Hematopoietic multipotent progenitor cell treated with erythropoietin and hydrocortisone succinate and interleukin-3 and kit ligand, for 17 days (in vitro differentiated cells): ENCODE data around the gene RGS12.

Experiments used
- DNase-seq: peaks from one replicate; pipeline ENCODE4 v3.0.0-alpha.2; 2015; ENCODE audit warnings: low spot score

The RGS12 gene

DNA sequence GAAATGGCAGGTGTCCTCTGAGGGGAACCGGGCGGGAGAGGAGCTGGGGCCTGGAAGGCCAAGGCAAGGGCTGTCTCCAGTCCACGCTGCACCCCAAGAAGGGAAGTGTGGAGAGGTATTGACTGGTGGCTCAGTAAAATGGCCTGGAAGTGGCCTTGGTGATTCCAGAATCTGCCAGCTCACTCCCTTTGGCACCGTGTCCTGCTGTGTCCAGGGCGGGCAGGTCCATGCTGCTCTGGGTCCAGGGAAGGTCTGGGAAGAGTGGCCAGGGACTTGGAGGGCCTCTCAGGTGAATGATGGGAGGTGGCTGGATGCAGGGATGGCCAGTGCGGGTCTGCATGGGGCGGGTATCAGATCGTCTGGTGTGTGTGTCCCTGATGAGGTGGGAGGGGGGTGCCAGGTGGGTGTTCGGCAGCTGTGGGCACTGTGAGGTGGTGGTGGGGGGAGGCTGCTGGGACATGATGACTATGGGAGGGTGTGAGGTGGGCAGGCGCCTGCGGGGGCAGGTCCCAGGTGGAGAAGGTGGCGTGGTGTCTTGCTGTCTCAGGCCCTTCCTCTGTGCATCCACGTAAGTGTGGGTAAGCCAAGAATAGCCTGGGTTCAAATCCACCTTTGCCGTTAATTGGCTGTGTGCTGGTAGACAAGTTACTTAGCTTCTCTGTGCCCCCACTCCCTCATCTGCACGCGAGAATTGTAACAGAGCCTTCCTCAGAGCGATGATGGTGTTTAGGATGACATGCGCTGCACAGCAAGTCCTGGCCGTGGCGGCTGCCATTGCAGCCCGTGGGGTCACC, 17.7 kb downstream of the RGS12 start:
- no peak for DNase-seq

- DNase-seq = no peak
These were observed 18.2 kb downstream of the RGS12 start for GRCh38 chr4:3311095-3311372.

DNA sequence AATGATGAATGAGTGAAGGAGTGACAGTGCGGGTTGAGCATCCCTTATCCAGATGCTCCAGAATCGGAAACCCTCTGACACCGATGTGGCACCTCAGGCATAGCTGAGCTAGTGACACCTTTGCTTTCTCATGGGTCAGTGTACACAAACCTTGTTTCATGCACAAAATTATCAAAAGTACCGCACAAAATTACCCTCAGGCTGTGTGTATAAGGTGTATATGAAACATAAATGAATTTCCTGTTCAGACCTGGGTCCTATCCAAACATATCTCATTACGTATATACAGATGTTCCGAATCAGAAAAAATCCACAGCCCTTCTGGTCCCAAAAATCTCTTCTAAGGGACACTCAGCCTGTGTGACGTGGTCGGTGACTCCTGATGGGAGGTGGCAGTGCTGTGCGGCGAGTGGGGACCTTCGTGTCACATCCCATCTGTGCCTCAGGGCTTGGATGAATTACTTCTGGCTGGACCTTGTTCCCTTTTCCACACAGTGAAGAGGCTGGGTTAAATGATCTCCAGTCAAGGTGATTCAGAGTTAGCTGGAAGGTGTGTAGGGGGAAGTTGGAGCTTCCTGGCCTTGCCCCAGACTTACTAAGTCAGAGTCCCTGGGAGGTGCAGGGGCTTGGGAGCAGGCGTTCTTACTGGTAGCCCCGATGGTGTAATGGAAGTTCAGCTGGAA, 18.8 kb downstream of the RGS12 start:
- DNase-seq = no peak

DNA sequence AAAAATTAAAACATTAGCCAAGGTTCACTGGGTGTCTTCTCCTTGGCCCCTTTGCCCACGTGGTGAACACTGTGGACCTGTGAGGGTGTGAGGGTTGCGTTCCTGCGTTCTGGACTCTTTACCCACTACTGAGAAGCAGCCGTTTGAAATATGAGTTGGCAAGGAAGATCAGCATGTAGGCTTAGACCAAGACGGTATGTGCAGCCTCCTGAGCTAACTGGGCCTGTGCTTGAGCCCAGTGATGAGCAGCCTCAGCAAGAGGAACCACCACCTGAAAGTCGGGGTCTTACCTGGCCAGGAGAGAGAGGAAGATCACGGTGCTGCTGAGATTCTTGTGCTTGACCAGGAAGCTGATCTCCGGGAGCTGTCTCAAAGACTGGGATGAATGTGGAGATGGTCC, 19.5 kb downstream of the RGS12 start:
- no peak for DNase-seq

GRCh38 chr4:3313139-3313538, 20.3 kb downstream of the RGS12 start:
- DNase-seq = no peak

DNA sequence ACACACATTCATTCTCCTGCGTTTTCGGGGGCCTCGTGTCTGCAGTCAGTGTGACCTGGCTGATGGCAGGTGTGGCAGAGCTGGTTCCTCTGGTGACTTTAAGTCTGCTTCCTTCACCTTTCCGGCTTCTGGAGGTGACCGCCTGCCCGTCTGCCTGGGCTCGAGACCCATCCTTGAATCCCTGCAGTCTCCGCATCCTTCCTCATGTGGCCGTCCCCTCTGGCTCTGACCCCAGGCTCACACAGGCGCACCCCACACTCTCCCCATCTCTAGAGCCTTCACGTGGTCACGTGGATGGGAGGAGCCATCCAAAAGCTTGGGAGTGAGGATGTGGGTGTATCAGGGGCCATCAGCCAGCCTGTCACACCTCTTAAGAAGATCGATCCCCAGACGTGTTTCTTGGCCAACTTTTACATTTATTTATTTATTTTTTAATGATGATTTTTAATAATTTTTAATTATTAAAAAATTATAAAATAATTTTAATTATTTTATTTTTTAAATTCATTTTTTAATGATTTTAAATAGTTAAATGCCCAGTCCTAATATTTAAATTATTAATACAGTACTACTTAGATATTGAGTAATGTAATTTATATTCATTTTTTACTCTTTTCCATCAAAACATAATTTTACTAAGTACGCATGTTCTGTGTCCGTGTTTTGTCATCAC, 20.9 kb downstream of the RGS12 start:
- no peak for DNase-seq

GRCh38 chr4:3314706-3315260, 22.0 kb downstream of the RGS12 start:
- no peak for DNase-seq

DNA sequence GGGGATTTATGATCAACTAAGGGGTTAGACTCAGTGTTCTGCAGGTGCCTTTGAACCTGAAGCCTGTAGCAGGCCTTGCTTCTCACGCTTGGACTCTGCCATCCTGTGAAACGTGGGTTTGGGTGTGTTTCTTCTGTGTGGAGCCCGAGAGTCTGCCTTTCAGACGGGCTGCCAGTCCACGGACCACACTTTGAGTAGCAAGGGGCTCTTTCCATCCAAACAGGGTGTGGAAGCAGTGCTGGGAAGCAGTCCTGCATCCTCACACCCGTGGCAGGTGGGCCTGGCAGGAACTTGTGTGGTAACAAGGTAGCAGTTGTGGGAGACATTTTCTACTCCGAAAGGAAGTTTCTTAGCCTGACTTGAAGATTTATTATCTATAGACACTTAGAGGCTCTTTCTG, 22.7 kb downstream of the RGS12 start:
- DNase-seq = no peak

DNA sequence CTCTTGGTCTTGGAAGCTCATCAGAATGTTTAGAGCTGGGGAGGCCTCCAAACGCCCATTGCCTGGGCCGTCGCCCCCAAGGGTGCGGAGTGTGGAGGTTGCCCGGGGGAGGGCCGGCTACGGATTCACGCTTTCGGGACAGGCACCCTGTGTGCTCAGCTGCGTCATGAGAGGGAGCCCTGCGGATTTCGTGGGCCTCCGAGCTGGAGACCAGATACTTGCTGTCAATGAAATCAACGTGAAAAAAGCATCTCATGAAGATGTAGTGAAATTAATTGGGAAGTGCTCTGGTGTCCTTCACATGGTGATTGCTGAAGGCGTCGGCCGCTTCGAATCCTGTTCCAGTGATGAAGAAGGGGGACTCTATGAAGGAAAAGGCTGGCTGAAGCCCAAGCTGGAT, 23.3 kb downstream of the RGS12 start:
- DNase-seq = no peak

GRCh38 chr4:3317011-3317655, 24.3 kb downstream of the RGS12 start:
- DNase-seq = no peak

GRCh38 chr4:3317656-3318211, 24.9 kb downstream of the RGS12 start:
- DNase-seq = no peak

GRCh38 chr4:3318561-3319021, 25.8 kb downstream of the RGS12 start:
- DNase-seq = no peak

GRCh38 chr4:3320361-3321023, 27.7 kb downstream of the RGS12 start:
- no peak for DNase-seq

GRCh38 chr4:3321295-3321889, 28.6 kb downstream of the RGS12 start:
- DNase-seq = no peak

- DNase-seq = no peak
These were observed 29.3 kb downstream of the RGS12 start for GRCh38 chr4:3322059-3322550.

GRCh38 chr4:3323071-3323481, 30.3 kb downstream of the RGS12 start:
- DNase-seq = no peak

DNA sequence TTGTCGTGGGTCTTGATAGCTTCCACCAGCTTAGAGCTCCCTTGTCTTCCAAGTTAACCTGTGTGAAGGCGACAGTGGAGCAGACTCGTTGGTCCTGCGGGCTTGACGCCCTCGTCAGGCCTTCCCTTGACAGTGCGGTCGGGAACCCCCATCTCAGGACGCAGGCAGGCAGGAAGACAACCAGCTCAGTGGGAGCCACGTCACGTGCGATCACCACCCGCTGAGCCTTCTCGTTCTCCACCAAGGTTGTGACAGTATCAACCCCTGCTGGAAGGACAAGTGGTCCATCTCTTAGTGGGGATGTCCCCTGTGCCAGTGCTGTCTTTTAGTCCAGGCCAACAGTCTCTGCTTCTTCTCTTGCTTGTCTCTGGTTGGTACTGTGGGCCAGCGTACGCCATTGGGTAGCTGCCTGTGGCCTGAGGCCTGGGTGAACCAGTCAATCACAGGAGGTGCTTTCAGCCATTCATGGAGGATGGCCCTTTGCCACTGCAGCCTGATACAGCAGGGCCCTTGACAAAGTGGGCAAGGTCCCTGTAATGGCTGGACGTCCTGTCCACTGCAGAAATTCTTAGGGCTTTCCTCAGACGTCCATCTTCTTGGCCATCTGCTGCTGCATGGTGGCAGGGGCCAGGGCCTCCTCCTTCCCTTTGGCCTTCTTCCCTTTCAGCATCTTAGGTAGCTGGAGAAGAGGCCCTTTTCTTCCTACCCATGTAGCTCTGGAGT, 31.4 kb downstream of the RGS12 start:
- DNase-seq = no peak

DNA sequence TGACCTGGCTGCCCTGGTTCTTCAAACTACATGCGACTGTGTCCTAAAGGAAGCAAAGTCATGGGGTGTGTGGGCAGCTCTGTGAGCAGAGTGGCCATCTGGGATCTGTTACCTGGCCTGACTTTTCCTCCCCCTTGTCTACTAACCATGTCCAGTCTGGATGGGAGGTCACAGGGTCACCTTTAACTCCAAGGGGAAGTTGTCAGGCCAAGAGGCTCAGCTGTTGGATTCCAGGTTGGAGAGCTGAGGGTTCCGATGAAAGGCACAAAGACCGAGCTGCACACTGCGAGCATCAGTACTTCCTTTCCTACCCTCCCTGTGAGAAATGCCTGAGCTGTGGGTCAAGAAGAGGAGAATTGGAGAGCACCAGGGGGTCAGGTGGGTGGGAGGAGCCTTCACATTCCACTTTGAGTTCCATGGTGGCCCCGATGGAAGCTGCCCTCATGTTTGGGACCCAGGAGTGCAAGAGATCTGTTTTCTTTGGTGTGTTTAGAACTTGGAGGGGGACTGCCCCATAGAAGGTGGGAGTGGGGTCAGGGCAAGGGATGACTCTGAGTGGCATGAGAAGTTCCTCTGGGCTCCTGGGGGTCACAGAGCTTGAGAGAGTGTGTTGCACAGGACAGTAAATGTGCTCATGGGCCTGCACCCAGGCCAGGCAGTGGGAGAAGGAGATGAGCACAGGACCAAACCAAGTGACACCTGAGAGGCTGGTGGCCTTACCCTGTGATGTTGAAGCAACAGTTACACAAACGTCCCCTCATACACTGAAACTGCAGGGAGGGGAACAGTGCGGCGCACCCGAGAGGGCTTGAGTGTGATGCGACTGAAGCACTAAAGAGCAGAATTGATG, 36.2 kb downstream of the RGS12 start:
- no peak for DNase-seq

DNA sequence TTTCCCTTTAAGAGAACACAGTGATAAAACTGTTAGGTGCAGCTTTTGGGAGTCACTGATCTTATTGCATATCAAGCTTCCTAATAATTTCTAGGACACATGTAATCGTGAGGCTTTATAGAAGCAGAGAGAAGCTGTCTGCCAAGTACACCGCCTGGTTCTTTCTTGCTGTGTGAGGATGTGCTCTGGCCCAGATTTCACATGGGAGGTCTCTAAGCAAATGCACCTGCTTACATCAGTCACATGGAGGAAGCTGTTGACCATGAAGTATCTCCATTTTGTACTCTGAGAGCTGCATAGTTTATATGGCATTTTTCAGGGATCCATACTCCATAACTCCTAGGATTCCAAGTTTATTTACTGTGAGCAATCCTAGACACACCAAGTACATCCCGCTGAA, 37.1 kb downstream of the RGS12 start:
- DNase-seq = no peak
